NT2/D1 (cell line): Measurements from ENCODE around the gene COMMD8.

ENCODE experiments used
- SUZ12 ChIP-seq: IDR thresholded peaks from 2 replicates; pipeline ENCODE4 v1.6.1; 2011; ENCODE audit not compliant: insufficient read length, insufficient read depth; ENCODE audit errors: extremely low read depth
- YY1 ChIP-seq: IDR thresholded peaks from 2 replicates; pipeline ENCODE4 v1.6.1; 2011; ENCODE audit not compliant: insufficient read length, insufficient read depth
- ZNF274 ChIP-seq: IDR thresholded peaks from 2 replicates; pipeline ENCODE4 v1.6.1; 2011; ENCODE audit warnings: mild to moderate bottlenecking, low read depth, low read length

- TF ChIP-seq ZNF274 (no peak), SUZ12 (no peak), YY1 (no peak)
Measured at GRCh38 chr4:47406408-47406807, 57.1 kb downstream of the COMMD8 start.
